OCI-LY7 (cell line): ENCODE measurements around the gene IMP4.

ENCODE experiments used
- CTCF ChIP-seq: fragments of 200-600 bp; sonication (generic); conservative IDR thresholded peaks from 2 replicates; pipeline ENCODE4 v1.5.1; 2014; ENCODE audit warnings: mild to moderate bottlenecking, antibody characterized with exemption, low read length, moderate library complexity, mixed read lengths
- EZH2phosphoT487 ChIP-seq: fragments of 200-600 bp; sonication (generic); IDR thresholded peaks from 2 replicates; pipeline ENCODE4 v1.6.1; 2018; ENCODE audit warnings: low read depth, borderline replicate concordance, mild to moderate bottlenecking, mixed run types, antibody characterized with exemption, low read length, moderate library complexity, mixed read lengths

GRCh38 chr2:130372833-130373807 is 30.4 kb downstream of the IMP4 start:
- TF ChIP-seq CTCF = 0 out of 2 replicates have a peak, but pooled peaks have one; percentile 56
- no peak for TF ChIP-seq EZH2phosphoT487
